ENCODE results near the gene ADRA1B.

DNA sequence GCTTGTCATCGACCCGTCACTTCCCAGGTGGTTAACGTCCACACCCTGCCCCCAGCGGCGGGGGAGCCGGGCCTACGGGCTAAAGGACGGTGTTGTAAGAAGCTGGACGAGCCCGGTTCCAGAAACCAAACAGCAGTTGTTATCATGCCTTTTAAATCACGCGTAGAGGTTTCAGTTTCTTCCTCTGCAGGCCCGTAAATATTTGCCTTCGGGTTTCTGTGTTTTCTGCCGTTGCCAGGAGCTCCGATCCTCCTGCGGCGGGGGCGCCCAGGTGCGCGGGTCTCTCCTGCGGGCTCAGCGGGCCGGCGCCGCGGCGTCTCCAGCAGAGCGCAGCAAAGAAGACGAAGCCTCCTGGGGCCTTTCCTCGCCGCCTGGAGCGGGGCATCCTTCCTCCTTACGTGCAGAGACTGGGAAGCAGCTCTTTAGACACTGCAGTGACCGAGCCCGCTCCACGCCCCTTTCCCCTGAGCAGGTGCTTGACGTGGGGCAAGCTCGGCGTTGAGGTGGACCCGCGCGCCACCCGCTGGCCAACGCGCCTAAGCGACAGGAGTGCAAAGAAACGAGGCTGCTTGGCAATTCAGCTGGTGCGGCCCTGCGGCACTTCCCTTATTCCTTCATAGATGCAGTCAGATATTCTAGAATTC lies 70.9 kb downstream of the ADRA1B start:
- TF ChIP-seq, protein P1, sequence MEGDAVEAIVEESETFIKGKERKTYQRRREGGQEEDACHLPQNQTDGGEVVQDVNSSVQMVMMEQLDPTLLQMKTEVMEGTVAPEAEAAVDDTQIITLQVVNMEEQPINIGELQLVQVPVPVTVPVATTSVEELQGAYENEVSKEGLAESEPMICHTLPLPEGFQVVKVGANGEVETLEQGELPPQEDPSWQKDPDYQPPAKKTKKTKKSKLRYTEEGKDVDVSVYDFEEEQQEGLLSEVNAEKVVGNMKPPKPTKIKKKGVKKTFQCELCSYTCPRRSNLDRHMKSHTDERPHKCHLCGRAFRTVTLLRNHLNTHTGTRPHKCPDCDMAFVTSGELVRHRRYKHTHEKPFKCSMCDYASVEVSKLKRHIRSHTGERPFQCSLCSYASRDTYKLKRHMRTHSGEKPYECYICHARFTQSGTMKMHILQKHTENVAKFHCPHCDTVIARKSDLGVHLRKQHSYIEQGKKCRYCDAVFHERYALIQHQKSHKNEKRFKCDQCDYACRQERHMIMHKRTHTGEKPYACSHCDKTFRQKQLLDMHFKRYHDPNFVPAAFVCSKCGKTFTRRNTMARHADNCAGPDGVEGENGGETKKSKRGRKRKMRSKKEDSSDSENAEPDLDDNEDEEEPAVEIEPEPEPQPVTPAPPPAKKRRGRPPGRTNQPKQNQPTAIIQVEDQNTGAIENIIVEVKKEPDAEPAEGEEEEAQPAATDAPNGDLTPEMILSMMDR (IDR thresholded peaks at IDR 0.05) = peak; percentile 60 to 91 (median 75)
- TF ChIP-seq POLR2A (IDR thresholded peaks at IDR 0.05) = peak; percentile 36
- peak; percentile 54 for TF ChIP-seq POLR2AphosphoS5 (IDR thresholded peaks at IDR 0.05)
